ENCODE data around the gene SIGLEC11. TPM values are rescaled to one million over a fixed set of nuclear protein-coding genes. Genes with fewer than 3 reads are reported as not detected.

The SIGLEC11 gene
- total and polyA plus RNA-seq, 2 donors (not counting 3 experiments of a cell fraction or from before 2014, with no cell fraction given): not detected

DNA sequence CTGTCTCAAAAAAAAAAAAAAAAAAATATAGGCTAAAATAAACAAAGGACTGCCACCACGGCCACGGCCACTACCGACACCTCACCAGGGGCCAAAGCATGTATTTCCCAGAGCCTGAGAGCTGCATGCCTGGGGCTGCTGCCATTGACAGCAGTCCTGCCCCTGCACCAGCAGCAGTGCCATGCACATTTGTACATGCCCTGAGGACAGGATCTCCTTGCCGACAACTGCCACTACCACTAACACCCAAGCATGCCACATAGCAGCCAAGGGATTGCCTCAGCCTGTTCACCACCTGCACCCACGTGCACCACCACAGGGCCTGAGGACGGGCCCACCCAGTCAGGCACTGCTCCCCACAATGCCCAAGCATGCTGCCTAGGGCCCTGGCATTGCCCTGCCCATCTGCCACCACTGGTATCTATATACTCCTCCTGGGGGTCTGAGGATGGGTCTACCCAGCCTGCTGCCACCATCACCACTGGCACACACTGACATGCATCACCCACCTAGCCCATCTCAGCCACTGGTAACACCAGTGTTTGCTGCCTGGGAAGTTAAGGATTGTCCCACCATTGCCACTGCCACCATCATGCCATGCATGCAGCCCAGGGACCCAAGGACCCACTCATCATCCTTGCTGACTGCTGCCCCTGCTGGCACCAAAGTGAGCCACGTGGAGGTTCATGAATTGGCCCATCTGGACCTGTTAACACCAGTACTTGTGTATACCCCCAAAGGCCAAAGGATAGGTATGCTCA is 21.1 kb downstream of the SIGLEC11 start:
- H3K27me3 ChIP-seq (ENCODE audit: control insufficient read depth in 2 of 2, insufficient read depth in 2 of 2, low read length in 2 of 2): no peaks in the 10 kb centered on the region
- no peaks in the 10 kb centered on the region for H4K20me1 ChIP-seq (replicated peaks; ENCODE audit: control insufficient read depth, extremely low read depth, insufficient read depth, low read length)
- CTCF ChIA-PET: interaction anchor here (1.2 to 1.5 kb wide), 3 partner anchors 40 to 196 kb away, joined by 3 to 4 read pairs (median 4); no protein-coding TSS in a partner anchor
- peaks cover 3% of the 10 kb centered on the region for H3K4me1 ChIP-seq (ENCODE audit: control insufficient read depth, extremely low read depth, insufficient read depth, low read length)
- TF ChIP-seq, protein P1, sequence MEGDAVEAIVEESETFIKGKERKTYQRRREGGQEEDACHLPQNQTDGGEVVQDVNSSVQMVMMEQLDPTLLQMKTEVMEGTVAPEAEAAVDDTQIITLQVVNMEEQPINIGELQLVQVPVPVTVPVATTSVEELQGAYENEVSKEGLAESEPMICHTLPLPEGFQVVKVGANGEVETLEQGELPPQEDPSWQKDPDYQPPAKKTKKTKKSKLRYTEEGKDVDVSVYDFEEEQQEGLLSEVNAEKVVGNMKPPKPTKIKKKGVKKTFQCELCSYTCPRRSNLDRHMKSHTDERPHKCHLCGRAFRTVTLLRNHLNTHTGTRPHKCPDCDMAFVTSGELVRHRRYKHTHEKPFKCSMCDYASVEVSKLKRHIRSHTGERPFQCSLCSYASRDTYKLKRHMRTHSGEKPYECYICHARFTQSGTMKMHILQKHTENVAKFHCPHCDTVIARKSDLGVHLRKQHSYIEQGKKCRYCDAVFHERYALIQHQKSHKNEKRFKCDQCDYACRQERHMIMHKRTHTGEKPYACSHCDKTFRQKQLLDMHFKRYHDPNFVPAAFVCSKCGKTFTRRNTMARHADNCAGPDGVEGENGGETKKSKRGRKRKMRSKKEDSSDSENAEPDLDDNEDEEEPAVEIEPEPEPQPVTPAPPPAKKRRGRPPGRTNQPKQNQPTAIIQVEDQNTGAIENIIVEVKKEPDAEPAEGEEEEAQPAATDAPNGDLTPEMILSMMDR (IDR thresholded peaks at IDR 0.05; ENCODE audit: extremely low read depth in 1 of 2, insufficient read depth in 1 of 2, low read depth in 1 of 2, low read length in 2 of 2): peak; percentile 8 to 13
- no peak for TF ChIP-seq GATA2 (IDR thresholded peaks at IDR 0.05; ENCODE audit: insufficient read depth, insufficient read length, low read depth, low read length)
- no peak overlapping the region for H3K27ac ChIP-seq (ENCODE audit: insufficient read depth, low read depth, low read length)
- no peak overlapping the region for H3K4me2 ChIP-seq (ENCODE audit: insufficient read depth, low read length)
- H3K36me3 ChIP-seq (ENCODE audit: control insufficient read depth in 2 of 2, extremely low read depth in 1 of 2, insufficient read depth in 2 of 2, low read length in 2 of 2): no peaks in the 10 kb centered on the region
- no peaks in the 10 kb centered on the region for H3K79me2 ChIP-seq (ENCODE audit: control insufficient read depth, insufficient read depth, low read length)
- intact Hi-C loops (cut with micrococcal nuclease): no loop called here
- H3K9me3 ChIP-seq (replicated peaks; ENCODE audit: control insufficient read depth, insufficient read depth, low read length): no peaks in the 10 kb centered on the region
- BruUV-seq (replicated peaks): no TSS peak
- H3K4me3 ChIP-seq (replicated peaks in 1 of 3; ENCODE audit: insufficient read depth in 1 of 3, low read depth in 1 of 3, low read length in 3 of 3): no peak overlapping the region
- DNase-seq (ENCODE audit: low read depth, low spot score): no peak
- no peaks in the 10 kb centered on the region for H3K9me1 ChIP-seq (replicated peaks; ENCODE audit: control insufficient read depth, extremely low read depth, insufficient read depth, low read length)
- dilution Hi-C loops (cut with MboI; ENCODE audit: extremely low pct_ligation_motif_present, low sequenced_read_pairs): no loop called here
- POLR2A ChIA-PET: no interaction called here
- H3K9ac ChIP-seq (replicated peaks; ENCODE audit: extremely low read depth, insufficient read depth, low read length): no peak overlapping the region
- no peak for FAIRE-seq
- H2AFZ ChIP-seq (ENCODE audit: low read depth, low read length): no peak overlapping the region

DNA sequence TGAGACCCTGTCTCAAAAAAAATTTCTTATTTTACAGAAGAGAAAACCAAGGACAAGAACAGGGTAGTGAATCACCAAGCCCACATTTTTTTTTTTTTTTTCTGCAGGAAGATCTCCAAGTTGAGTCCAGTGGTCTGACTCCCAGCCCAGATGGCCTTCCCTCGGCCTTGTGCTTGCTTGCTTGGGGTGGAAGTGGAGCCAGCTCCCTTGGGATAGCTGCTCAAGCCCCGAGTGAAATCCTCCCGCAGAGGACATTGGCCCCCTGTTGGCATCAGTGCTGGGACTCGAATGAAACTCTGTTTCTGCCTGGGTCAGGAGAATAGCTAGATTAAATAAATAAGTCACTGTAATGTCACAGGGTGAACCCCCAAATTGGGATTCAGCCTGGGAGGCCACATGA is 22.3 kb downstream of the SIGLEC11 start:
- H2AFZ ChIP-seq (ENCODE audit: low read depth, low read length): no peak overlapping the region
- H3K27ac ChIP-seq (ENCODE audit: insufficient read depth, low read depth, low read length): no peak overlapping the region
- H3K9me1 ChIP-seq (replicated peaks; ENCODE audit: control insufficient read depth, extremely low read depth, insufficient read depth, low read length): no peaks in the 10 kb centered on the region
- no TSS peak for BruUV-seq (replicated peaks)
- no peaks in the 10 kb centered on the region for H4K20me1 ChIP-seq (replicated peaks; ENCODE audit: control insufficient read depth, extremely low read depth, insufficient read depth, low read length)
- ChIA-PET CTCF (interaction anchor here (0.9 to 1.9 kb wide), 5 partner anchors 16 to 197 kb away, joined by 3 to 7 read pairs (median 6); no protein-coding TSS in a partner anchor), POLR2A (no interaction called here)
- no peak overlapping the region for H3K9ac ChIP-seq (replicated peaks; ENCODE audit: extremely low read depth, insufficient read depth, low read length)
- no peaks in the 10 kb centered on the region for H3K79me2 ChIP-seq (ENCODE audit: control insufficient read depth, insufficient read depth, low read length)
- no peaks in the 10 kb centered on the region for H3K36me3 ChIP-seq (ENCODE audit: control insufficient read depth in 2 of 2, extremely low read depth in 1 of 2, insufficient read depth in 2 of 2, low read length in 2 of 2)
- TF ChIP-seq EZH2 (IDR thresholded peaks at IDR 0.05; ENCODE audit: borderline replicate concordance, low read depth, low read length, severe bottlenecking): no peak
- TF ChIP-seq POLR2A (IDR thresholded peaks at IDR 0.05; ENCODE audit: low read depth, low read length): no peak
- TF ChIP-seq, protein P1 (IDR thresholded peaks at IDR 0.05; ENCODE audit: extremely low read depth in 1 of 2, insufficient read depth in 1 of 2, low read depth in 1 of 2, low read length in 2 of 2): no peak
- TF ChIP-seq, protein P2, sequence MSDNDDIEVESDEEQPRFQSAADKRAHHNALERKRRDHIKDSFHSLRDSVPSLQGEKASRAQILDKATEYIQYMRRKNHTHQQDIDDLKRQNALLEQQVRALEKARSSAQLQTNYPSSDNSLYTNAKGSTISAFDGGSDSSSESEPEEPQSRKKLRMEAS (IDR thresholded peaks at IDR 0.05; ENCODE audit: insufficient read depth, insufficient read length): no peak
- no peak for TF ChIP-seq GATA2 (IDR thresholded peaks at IDR 0.05; ENCODE audit: insufficient read depth, insufficient read length, low read depth, low read length)
- no peak for TF ChIP-seq JUN (IDR thresholded peaks at IDR 0.05; ENCODE audit: borderline replicate concordance, insufficient read depth, insufficient read length, low read depth)
- TF ChIP-seq MYC (IDR thresholded peaks at IDR 0.05; ENCODE audit: low read depth, low read length): no peak
- no peak for TF ChIP-seq POLR2AphosphoS5 (IDR thresholded peaks at IDR 0.05; ENCODE audit: insufficient read depth, low read depth, low read length)
- TF ChIP-seq FOS (IDR thresholded peaks at IDR 0.05; ENCODE audit: borderline replicate concordance, insufficient read depth, low read length): no peak
- no peak for DNase-seq (ENCODE audit: low read depth, low spot score)
- no peaks in the 10 kb centered on the region for H3K9me3 ChIP-seq (replicated peaks; ENCODE audit: control insufficient read depth, insufficient read depth, low read length)
- intact Hi-C loops (cut with micrococcal nuclease) (no loop called here), dilution Hi-C loops (cut with MboI; ENCODE audit: extremely low pct_ligation_motif_present, low sequenced_read_pairs) (no loop called here)
- FAIRE-seq: no peak
- H3K4me1 ChIP-seq (ENCODE audit: control insufficient read depth, extremely low read depth, insufficient read depth, low read length): peaks cover 3% of the 10 kb centered on the region
- no peak overlapping the region for H3K4me2 ChIP-seq (ENCODE audit: insufficient read depth, low read length)
- no peak overlapping the region for H3K4me3 ChIP-seq (replicated peaks in 1 of 3; ENCODE audit: insufficient read depth in 1 of 3, low read depth in 1 of 3, low read length in 3 of 3)
- H3K27me3 ChIP-seq (ENCODE audit: control insufficient read depth in 2 of 2, insufficient read depth in 2 of 2, low read length in 2 of 2): no peaks in the 10 kb centered on the region

All from endothelial cell of umbilical vein (primary cell).